DMS153 treated with DMSO at 0.1 percent for 48 hours (cell line): ENCODE data around the gene AFAP1L2.

ENCODE experiments used
- DNase-seq: peaks from one replicate; lab custom pipeline; 2025; ENCODE audit not compliant: unreplicated experiment; lab: John Stamatoyannopoulos, UW

The AFAP1L2 gene, protein sequence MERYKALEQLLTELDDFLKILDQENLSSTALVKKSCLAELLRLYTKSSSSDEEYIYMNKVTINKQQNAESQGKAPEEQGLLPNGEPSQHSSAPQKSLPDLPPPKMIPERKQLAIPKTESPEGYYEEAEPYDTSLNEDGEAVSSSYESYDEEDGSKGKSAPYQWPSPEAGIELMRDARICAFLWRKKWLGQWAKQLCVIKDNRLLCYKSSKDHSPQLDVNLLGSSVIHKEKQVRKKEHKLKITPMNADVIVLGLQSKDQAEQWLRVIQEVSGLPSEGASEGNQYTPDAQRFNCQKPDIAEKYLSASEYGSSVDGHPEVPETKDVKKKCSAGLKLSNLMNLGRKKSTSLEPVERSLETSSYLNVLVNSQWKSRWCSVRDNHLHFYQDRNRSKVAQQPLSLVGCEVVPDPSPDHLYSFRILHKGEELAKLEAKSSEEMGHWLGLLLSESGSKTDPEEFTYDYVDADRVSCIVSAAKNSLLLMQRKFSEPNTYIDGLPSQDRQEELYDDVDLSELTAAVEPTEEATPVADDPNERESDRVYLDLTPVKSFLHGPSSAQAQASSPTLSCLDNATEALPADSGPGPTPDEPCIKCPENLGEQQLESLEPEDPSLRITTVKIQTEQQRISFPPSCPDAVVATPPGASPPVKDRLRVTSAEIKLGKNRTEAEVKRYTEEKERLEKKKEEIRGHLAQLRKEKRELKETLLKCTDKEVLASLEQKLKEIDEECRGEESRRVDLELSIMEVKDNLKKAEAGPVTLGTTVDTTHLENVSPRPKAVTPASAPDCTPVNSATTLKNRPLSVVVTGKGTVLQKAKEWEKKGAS

DNA sequence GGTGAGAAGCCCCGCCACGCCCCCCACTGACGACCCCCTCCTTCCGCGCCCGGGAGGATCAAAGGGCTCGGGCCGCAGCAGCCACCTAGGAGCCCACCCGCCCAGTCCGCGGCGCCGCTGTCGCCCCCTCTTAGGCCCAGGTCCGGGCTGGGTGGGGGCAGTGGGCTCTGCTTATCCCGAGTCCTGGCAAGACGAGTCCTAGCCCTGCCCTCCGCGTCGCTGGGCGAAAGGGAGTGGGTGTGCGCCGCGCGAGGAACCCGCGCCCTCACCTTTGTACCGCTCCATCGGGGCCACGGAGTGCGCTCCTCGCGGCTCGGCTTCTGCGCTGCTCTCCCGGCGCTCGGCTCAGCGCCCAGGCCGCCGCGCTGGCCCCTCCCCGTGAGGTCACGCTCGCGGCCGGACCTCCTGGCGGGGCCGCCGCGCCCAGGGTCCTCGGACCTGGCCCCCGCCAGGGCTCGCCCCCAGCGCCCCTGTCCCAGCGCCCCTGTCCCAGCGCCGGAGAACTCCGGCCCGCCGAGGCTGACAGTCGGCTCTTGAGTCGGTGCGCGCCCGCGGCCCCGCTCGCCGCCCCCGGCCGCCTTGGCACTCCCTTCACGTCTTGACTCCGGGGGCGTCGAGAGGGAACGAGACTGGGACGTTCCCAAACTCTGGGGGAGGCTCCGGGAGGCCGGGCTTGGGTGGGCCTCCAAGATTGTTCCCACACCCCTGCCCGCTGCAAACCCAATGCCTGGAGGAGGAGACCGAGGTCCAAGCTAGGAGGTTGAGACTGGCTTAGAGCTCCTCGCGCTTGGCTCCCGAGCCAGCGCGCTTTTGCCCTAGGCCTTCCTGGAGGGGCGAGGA lies at the start of gene AFAP1L2:
Gene AFAP1L2, minus strand, starts transcription at position 332 of the 840 bp plus-strand sequence. Its CDS starts 47 bp downstream, at position 285.
- no peak for DNase-seq

DNA sequence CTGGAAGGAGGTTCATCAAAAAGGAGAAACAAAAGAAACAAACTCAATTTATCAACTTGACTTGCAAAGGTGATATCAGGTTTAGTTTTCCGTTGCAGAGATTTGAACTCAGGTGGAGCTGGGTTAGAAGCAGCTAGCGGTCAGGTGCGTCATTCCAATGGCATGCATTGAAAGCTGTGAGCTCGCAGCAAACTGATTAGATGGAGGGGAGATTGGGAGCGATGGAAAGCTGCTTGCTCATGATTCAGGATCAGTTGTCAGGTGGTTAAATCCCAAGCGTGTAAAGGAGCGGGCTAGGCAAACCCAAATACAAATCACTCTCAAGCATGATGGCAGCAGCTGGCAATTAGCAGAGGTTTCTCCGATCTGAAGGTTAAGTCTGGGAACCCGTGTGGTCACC lies 49.3 kb upstream of the AFAP1L2 start:
- DNase-seq = no peak

DNA sequence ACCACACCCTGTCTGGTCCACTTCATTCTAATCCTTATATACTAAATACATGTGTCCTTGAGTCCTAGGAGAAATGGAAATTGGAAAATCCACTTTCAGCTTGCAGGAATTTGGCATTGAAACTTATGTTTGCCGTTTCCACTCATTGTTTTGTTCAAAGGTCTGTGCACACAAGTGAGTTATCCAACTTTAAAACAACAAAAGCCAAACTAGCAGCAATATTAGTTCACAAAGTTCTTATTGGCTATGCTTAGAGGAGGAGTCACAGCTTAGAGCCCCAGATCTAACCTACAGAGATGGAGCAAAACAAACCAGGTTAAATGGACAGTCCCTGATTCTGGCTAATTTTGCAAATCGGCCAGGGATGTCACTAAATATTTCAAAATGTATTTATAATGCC lies 44.6 kb upstream of the AFAP1L2 start:
- DNase-seq = no peak

DNA sequence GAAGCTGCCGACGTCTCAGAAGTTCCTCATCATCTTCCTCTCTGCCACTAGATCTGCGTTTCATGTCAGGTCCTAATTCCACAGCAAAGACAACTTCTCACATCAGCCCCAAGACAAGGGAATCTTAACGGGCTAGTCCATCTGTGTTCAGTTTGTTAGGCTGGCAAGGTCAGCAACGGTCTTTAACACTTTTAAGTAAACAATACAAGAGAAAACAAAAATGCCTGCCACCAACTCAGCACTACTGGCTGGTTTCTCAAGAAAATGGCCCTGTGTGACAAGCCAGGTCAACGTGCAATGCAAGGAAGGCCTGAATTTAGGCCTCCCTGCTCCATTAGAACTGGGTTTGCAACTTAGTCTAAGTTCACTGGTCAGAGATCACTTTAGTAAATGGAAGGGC lies 41.0 kb upstream of the AFAP1L2 start:
- no peak for DNase-seq

DNA sequence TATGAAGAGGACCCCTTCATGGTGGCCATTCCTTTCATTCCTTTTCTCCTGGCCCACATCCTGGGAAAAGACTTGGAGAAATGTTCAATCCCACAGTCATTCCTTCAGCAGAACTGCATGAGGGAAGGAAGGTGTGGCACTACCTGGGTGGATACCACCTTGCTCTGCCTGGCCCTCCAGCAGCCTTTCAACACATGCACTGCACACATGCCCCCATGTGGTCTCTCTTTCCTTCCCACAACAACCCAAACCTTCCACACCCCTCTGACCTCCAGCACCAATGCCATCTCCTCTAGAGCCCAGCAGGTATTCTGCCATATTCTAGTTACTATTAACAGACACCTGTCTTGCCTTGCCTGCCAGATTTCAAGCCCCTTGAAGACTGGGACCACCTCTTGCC lies 40.5 kb upstream of the AFAP1L2 start:
- DNase-seq = no peak

DNA sequence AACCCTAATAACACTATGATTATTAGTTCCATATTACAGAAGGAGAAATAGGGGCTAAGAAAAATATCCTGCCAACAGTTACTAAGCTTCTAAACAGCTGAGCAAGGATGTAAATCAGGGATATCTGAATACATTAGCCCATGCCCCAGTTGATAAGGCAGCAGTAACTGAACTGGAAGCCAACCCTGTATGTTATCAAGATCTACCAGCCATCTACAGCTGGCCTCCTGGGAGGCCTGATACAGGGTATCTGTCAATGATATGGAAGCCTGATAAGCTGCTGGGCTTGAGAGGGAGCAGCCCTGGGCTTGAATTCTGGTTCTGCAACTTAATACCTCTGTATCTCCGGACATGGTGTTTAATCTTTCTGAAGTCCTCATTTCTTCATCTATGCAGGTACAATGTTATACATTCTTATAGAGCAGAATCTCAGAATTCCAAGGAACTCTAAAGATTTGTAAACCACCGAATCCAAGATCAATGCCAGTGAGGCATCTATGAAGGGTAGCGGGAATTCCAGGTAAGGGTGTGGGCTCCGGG lies 37.9 kb upstream of the AFAP1L2 start:
- no peak for DNase-seq

DNA sequence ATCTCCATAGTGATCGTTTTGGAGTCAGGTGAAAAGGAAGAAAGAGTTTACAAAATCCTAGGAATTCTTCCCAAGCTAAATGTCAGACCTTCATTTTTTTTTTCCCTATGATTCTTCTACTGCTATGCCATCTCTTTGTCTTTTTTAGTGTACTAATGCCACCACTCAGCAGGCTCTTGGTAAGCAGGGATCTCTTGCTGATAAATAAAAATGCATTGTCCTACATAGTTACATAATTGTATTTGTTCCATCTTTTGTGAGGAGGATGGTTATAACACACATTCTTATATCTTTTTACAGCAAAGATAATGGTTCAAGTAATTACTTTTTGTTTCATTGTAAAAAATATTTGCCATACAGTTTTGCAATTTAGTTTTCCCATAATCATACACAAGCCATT lies 36.8 kb upstream of the AFAP1L2 start:
- no peak for DNase-seq

DNA sequence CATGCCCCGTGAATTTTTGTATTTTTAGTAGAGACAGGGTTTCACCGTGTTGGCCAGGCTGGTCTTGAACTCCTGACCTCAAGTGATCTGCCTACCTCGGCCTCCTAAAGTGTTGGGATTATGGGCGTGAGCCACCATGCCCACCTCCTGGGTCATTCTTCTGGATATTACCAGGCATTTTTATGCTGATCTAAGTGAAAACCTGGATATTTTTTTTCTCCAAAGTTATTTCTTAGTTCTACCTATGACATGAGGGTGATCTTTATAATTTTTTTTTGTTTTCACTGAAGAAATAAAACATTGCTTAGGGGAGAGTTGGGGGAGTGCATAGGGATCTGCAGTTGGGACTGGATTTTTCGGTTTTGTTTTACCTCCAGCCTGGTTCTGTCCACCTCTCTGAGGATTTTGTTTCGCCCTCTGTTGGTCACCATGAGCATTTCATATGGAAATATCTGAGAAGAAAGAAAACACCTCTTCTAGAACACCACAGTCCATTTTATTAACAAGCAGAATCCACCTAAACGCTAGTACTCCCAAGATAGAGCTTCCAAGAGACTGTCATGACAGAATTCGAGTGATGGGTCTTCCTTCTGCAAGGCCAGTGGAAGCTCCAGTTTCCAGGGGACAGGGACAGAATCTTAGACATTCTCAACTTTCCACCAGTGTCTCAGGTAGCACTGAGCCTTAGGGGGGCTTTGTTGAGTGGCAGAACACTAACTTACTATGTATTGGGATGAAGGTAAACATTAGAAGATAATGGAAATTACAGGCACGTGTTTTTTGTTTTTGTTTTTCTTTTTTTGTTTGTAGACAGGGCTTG lies 33.4 kb upstream of the AFAP1L2 start:
- no peak for DNase-seq

DNA sequence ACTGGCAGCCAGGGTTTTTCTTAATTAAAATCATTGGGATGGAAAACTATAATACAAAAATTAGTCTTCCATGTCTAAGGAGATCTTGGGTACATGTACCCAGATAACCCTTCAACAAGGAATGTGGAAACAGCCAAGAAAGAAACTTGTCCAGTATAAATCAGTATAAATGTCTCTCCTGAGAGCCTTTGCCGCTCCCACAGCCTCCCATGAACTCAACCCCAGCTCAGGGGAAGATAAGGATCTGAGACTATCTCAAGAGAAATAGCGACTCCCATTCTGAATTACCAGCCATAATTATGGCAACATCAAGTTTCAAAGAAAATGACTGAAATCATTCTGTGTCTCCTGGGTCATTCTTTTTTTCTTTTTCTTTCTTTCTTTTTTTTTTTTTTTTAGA lies 32.6 kb upstream of the AFAP1L2 start:
- DNase-seq = no peak

DNA sequence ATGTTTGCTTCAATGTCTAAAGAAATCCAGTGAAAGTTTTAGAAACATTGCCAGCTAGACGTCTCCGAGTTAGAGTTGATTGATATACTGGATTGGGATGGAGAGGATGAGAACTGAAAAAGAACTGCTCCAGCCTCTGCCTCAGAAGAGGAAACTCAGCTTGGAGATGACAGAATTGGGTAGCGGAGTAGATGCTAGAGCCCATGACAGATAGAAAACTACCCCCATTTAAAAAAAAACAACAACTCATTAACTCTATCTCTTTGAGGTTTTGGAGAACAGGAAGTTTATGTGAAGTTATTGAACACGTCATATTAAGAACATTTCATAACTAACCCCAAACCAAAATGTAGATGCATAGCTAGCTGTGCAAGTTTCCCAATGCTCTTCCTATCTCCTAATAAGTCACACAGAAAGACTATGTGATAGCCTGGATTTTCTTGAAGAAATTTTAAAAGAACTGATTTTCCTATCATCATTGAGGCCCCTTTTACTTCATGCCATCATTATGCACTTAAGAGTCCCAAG lies 28.3 kb upstream of the AFAP1L2 start:
- no peak for DNase-seq

DNA sequence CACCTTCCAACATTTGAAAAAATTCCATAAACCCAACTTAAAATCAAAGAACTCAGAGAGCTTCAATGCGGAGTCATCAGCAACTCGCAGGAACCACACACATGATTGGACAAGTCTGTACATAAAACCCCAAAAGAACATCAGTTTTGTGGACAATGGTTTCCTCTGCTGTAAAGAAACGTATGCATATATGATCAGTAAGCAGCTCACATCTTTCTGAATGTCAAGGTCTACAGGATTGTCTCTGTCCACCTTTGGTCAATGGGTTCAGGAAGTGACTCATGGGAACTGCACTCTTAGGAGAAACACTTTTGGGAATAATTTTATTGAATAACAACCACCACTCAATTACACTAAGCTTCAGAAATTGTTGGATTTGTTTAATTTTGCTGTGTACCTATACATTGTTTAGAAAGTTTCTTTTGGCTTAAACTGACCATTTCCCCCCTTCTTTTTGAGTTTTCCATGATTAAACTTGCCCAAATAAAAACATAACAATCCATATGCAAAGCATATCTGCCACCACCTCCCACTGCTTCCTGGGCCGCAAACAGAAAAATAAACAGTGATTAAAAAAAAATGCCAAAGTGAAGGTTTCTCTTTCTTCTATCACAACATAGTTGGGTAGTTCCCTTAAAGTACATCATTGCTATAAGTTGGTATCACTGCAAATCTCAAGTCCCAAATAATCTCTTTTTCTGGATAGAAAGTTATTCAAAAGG lies 27.3 kb upstream of the AFAP1L2 start:
- no peak for DNase-seq

DNA sequence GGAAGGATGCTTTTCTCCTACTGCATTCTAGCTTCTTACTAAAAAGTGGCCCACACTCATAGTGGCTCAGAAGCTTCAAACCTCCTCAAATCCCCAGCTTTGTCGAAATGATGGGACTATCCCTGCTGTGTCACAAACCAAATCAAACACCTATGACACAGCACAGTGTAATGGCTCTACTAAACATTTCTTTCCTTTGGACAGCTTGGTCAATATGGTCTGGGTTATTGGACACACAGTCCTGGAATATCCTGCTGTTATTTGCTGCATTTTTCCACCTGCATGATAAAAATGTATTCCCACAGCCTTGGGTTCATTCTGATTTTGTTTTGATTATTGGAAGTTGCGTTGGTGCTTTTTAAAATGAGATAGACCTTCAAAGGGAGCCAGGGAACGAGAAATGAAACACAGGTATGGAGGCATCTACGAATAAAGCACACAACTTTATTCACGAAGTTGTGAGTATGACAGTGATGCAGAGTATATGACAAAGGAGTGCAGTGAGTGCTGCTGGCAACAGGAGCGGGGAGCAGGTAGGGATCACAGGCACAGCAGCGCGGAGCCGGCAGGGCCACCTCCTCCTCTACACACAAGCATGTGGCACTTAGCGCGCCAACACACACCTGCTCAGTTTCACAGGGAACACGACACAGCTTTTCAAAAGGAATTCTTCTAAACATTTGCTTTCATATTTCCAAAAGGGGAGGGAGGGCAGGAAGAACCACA lies 26.5 kb upstream of the AFAP1L2 start:
- no peak for DNase-seq

DNA sequence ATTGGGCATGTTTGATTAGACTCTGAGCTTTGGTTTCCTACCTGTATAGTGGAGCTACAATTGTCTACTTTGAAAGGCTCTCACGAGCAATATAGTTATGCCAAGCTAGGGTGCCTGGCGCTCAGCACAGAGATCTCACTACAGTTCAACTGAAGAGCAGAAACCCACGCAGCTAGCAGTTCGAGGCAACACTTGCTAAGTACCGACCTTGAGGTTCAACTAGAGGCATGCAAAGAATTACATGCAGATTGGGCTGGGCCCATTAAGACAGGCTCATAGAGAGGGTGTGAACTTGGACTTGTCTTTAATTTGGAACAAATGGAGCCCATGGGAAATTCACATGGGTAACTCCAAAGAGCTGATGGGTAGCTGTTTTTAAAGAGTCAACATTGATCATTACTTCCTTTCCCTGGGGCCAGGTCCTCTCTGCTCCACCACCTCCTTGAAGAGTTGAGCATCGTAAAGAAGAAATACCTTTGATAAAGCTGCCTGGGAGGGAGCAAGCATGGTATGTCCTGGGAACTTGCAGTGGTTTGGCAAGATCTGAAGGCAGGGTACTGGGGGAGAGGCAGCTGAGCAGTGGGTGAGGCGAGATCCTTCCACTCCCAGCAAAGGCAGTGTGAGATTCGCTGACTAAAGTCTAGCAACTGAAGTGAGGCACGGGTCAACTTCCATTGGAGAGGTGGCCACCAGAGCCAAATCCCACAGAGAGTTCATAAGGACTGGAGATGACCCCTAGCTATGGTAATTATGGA lies 25.5 kb upstream of the AFAP1L2 start:
- DNase-seq = no peak

DNA sequence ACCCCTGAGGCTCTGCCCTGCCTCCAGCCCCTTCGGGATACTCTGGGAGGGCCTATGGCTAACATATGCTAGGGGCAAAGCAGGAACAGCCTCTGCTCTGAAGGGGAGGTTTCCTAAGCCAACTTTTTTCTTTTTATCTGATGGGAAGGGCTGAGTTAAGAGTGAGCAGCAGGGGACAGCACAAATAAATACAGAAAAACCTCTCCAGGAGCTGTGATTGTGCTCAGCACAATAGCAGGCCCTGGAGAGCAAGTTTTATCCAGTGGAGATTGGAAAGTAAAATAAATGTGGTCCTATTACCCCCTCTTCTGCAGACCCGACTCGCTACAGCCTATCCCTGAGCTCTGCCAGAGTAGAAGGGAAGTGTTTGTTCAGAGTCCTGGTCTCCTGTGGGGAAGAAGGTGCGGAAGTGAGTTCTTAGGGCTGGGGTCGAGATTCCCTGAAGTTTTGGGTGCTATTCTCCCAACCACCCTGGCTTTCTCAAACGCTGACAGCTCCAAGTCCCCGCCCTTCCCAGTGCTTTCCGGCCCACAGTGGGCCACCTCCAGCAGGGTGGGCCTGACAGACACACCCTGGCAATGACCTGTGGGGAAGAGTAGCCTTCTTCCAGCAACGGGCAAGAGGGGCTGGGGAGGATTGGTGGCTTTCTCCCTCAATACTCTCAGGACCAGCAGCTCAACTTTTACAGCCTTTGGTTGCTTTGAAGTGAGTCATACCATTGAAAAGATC lies 23.0 kb upstream of the AFAP1L2 start:
- no peak for DNase-seq

DNA sequence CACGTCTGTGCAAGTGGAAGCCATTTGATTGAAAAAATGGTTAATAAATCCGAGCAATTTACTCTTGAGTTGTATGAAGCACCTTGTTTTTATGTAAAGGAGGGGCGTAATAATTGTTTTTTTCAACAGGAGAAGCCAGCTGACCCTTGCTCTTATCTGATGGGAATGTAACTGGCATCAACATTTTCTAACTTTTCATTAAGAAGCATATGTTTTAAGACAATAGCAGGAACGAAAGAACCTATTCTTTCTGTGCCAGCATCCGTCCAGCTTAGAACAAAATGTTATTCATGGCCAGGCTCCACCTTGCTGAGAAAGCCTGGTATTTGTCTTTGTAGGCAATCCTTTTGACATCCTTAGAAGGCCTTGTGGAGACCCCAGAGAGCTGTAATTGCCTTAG lies 22.2 kb upstream of the AFAP1L2 start:
- no peak for DNase-seq

DNA sequence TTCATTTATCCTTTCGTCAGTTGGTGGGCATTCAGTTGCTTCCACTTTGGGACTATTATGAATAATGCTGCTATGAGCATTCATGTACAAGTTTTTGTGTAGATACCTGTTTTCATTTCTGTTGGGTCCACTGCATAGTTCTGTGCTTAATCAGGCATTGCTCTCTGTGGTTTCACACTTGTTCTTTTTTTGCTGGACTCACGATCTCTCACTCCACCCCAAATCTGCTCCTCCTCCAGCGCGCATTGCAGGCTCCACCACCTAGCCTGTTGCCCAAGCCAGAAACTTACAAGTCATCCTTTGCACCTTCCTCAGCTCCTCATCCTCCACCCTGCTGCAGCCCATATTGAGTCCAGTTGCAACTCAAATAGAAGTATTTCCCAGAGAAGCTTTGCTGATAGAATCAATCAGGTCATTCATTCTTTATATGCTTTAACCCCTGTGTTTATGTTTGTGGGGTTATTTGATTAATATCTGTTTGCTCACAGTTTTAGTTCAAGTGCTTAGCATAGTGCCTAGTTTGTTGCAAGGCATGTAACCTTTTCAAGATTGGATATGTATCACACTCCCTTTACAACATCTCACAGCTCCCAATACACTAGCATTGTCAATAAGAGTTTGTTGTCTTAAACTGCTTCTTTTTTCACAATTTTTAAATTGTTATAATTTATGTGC lies 16.6 kb upstream of the AFAP1L2 start:
- DNase-seq = no peak

DNA sequence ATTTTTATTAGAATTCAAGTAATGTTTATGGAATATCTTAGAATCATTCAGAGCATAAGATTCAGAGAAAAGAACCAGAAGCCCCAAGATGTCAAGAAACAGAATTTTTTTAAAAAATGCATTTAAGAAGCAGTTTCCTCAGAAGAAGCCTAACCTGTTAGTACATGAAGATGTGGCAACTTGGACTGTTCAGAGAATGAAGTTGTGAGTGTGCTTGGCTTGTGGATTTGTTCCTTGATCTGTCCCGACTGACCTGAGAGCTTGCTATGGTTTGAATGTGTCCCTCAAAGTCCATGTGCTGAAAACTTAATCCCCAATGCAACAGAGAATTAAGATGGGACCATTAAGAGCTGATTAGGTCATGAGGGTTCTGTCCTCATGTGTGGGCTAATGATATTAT lies 13.8 kb upstream of the AFAP1L2 start:
- no peak for DNase-seq
